ENCODE results near the gene MEX3D.

DNA sequence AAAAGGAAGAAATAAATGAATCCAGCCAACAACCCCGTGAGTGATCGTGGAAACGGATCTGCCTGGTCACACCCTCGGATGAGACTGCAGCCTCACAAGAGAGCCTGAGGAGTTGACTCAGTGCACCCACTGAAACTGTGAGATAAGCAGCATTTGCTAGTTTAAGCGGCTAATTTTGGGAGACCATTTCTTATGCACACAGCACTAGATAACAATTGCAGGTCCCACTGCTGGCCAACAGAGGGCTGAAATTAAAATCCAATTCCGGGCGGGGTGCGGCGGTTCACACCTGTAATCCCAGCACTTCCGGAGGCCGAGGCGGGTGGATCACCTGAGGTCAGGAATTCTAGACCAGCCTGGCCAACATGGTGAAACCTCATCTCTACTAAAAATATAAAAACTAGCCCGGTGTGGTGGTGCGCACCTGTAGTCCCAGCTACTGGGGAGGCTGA lies 33.5 kb upstream of the MEX3D start:
- TF ChIP-seq, protein P1, sequence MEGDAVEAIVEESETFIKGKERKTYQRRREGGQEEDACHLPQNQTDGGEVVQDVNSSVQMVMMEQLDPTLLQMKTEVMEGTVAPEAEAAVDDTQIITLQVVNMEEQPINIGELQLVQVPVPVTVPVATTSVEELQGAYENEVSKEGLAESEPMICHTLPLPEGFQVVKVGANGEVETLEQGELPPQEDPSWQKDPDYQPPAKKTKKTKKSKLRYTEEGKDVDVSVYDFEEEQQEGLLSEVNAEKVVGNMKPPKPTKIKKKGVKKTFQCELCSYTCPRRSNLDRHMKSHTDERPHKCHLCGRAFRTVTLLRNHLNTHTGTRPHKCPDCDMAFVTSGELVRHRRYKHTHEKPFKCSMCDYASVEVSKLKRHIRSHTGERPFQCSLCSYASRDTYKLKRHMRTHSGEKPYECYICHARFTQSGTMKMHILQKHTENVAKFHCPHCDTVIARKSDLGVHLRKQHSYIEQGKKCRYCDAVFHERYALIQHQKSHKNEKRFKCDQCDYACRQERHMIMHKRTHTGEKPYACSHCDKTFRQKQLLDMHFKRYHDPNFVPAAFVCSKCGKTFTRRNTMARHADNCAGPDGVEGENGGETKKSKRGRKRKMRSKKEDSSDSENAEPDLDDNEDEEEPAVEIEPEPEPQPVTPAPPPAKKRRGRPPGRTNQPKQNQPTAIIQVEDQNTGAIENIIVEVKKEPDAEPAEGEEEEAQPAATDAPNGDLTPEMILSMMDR (conservative IDR thresholded peaks at IDR 0.05): no peak; the same call in 1 of the 2 replicates
- TF ChIP-seq ZFX (IDR thresholded peaks at IDR 0.05): no peak

All from C4-2B (cell line).